ENCODE measurements around the gene TAB3.

- TF ChIP-seq GATA3 (IDR thresholded peaks at IDR 0.05; ENCODE audit: low read depth, low read length): no peak
- no peak for TF ChIP-seq GATA2 (IDR thresholded peaks at IDR 0.05; ENCODE audit: low read depth, low read length)
Observed at GRCh38 chrX:30920271-30920670, 31.2 kb upstream of the TAB3 start.
